ENCODE data around the gene PCDHA12. TPM values are rescaled to one million over a fixed set of nuclear protein-coding genes. Genes with fewer than 3 reads are reported as not detected.
"Not testable (repeated sequence)": the region's sequence is repeated elsewhere in the genome, so short reads cannot be mapped to it uniquely, and the experiment has no call there.

PCDHA12 gene, protein sequence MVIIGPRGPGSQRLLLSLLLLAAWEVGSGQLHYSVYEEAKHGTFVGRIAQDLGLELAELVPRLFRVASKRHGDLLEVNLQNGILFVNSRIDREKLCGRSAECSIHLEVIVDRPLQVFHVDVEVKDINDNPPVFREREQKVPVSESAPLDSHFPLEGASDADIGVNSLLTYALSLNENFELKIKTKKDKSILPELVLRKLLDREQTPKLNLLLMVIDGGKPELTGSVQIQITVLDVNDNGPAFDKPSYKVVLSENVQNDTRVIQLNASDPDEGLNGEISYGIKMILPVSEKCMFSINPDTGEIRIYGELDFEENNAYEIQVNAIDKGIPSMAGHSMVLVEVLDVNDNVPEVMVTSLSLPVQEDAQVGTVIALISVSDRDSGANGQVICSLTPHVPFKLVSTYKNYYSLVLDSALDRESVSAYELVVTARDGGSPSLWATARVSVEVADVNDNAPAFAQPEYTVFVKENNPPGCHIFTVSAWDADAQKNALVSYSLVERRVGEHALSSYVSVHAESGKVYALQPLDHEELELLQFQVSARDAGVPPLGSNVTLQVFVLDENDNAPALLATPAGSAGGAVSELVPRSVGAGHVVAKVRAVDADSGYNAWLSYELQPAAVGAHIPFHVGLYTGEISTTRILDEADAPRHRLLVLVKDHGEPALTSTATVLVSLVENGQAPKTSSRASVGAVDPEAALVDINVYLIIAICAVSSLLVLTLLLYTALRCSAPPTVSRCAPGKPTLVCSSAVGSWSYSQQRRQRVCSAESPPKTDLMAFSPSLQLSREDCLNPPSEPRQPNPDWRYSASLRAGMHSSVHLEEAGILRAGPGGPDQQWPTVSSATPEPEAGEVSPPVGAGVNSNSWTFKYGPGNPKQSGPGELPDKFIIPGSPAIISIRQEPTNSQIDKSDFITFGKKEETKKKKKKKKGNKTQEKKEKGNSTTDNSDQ
- total RNA-seq: not detected
- total RNA-seq (2013): not detected
- 0 to 0.07 (median 0) reads per million in 29 experiments for total RNA-seq

DNA sequence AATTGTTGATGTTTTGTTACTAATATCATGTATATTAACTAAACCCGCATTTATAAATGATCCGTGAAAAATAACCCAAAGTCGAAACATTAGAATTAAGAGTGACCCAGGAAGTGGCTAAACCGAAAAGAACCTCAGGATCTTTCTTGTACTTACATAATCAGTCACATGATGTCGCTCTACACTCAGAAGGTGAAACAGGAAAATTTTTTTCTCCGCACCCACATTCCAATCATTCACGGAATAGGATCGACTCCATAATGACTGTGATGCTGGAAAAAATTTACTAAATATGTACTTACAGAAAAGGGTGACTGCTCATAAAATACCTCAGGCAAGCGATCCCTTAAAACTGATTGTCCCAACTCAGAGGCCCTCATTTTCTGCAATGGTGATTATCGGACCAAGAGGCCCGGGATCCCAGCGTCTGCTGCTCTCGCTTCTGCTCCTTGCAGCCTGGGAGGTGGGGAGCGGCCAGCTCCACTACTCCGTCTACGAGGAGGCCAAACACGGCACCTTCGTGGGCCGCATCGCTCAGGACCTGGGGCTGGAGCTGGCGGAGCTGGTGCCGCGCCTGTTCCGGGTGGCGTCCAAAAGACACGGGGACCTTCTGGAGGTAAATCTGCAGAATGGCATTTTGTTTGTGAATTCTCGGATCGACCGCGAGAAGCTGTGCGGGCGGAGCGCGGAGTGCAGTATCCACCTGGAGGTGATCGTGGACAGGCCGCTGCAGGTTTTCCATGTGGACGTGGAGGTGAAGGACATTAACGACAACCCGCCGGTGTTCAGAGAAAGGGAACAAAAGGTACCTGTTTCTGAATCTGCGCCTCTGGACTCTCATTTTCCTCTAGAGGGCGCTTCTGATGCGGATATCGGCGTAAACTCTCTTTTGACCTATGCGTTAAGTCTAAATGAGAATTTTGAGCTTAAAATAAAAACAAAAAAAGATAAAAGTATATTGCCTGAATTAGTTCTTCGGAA lies at the start of gene PCDHA12:
TSS of gene PCDHA12 (plus strand) at position 224 of the 981 bp plus-strand sequence. CDS start at position 389, 165 bp downstream.
- Histone ChIP-seq H3K27ac (ENCODE audit: low read length) (no peak within 1 kb of the TSS), H3K36me3 (ENCODE audit: control insufficient read depth in 2 of 2, extremely low read depth in 1 of 2, insufficient read depth in 1 of 2, low read length in 1 of 2) (no peaks in the 10 kb centered on the region), H3K9me3 (no peaks in the 10 kb centered on the region), H3K4me1 (ENCODE audit: control insufficient read depth in 1 of 2, extremely low read depth in 1 of 2, insufficient read depth in 2 of 2, low read length in 2 of 2) (no peaks in the 10 kb centered on the region), H3K4me3 (ENCODE audit: control insufficient read depth in 1 of 2, extremely low read depth in 1 of 2, low read length in 1 of 2) (no peak within 1 kb of the TSS), H3K27me3 (replicated peaks in 1 of 2; ENCODE audit: control insufficient read depth in 2 of 2, extremely low read depth in 1 of 2, insufficient read depth in 2 of 2, low read length in 1 of 2) (peaks cover 2 to 18% of the 10 kb centered on the region in 2 experiments)
- no peak for DNase-seq
- Mint-ChIP-seq H3K27ac (no peak within 1 kb of the TSS), H3K4me3 (no peak within 1 kb of the TSS), H3K4me1 (no peaks in the 10 kb centered on the region), H3K27me3 (peaks cover 29 to 40% of the 10 kb centered on the region in 2 donors), H3K36me3 (peaks cover 4% of the 10 kb centered on the region), H3K9me3 (peaks cover 7 to 23% (median 16%) of the 10 kb centered on the region in 3 donors)
- ATAC-seq (replicated peaks in 1 of 4): no peak
- CTCF ChIA-PET: no interaction called here
- POLR2A ChIA-PET: no interaction called here
- WGBS (ENCODE audit: insufficient coverage): 32% methylated on average over 36 of the region's 47 CpGs

DNA sequence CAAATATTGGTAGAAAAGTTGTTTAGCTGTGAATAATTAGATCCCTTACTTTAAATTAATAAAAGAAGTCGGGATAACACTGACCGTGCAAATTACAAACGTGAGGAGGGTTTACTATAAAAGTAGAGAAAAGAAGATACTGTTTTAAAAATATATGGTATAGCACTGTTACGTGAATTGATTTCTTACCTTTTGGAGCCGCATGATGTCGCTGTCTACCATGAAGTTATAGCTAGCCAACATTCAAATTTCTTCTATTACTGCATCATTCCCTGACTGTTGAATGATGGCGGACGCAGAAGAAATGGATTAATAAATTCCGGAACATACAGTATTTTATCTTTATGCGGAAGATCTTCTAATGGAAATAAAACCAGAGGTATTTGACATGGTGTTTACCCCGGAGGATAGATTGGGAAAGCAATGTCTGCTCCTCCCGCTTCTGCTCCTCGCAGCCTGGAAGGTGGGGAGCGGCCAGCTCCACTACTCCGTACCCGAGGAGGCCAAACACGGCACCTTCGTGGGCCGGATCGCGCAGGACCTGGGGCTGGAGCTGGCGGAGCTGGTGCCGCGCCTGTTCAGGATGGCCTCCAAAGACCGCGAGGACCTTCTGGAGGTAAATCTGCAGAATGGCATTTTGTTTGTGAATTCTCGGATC lies 47.3 kb upstream of the PCDHA12 start, which contains the start of gene PCDHA6:
TSS of gene PCDHA6 (plus strand) at position 257 of the 658 bp plus-strand sequence. CDS start at position 389, 132 bp downstream.
- Mint-ChIP-seq H3K27ac (no peak within 1 kb of the TSS), H3K4me3 (no peak within 1 kb of the TSS), H3K27me3 (peaks cover 27 to 41% of the 10 kb centered on the region in 2 donors), H3K36me3 (peaks cover 8% of the 10 kb centered on the region), H3K9me3 (peaks cover 4 to 25% (median 13%) of the 10 kb centered on the region in 3 donors), H3K4me1 (no peaks in the 10 kb centered on the region)
- DNase-seq (no peak), ATAC-seq (replicated peaks in 1 of 4) (no peak)
- Histone ChIP-seq H3K27ac (ENCODE audit: low read length) (no peak within 1 kb of the TSS), H3K4me1 (ENCODE audit: control insufficient read depth in 1 of 2, extremely low read depth in 1 of 2, insufficient read depth in 2 of 2, low read length in 2 of 2) (no peaks in the 10 kb centered on the region), H3K4me3 (ENCODE audit: control insufficient read depth in 1 of 2, extremely low read depth in 1 of 2, low read length in 1 of 2) (no peak within 1 kb of the TSS), H3K27me3 (replicated peaks in 1 of 2; ENCODE audit: control insufficient read depth in 2 of 2, extremely low read depth in 1 of 2, insufficient read depth in 2 of 2, low read length in 1 of 2) (peaks cover 0 to 27% of the 10 kb centered on the region in 2 experiments), H3K36me3 (ENCODE audit: control insufficient read depth in 2 of 2, extremely low read depth in 1 of 2, insufficient read depth in 1 of 2, low read length in 1 of 2) (no peaks in the 10 kb centered on the region), H3K9me3 (no peaks in the 10 kb centered on the region)
- 37% methylated on average over 18 of the region's 27 CpGs for WGBS (ENCODE audit: insufficient coverage)
- ChIA-PET CTCF (no interaction called here), POLR2A (no interaction called here)

DNA sequence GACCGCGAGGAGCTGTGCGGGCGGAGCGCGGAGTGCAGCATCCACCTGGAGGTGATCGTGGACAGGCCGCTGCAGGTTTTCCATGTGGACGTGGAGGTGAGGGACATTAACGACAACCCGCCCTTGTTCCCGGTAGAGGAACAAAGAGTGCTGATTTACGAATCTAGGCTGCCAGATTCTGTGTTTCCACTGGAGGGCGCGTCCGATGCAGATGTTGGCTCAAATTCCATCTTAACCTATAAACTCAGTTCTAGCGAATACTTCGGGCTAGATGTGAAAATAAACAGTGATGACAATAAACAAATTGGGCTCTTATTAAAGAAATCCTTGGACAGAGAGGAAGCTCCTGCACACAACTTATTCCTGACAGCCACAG lies 46.8 kb upstream of the PCDHA12 start:
- H3K9me3 Mint-ChIP-seq: peaks cover 8 to 27% (median 17%) of the 10 kb centered on the region in 3 donors

DNA sequence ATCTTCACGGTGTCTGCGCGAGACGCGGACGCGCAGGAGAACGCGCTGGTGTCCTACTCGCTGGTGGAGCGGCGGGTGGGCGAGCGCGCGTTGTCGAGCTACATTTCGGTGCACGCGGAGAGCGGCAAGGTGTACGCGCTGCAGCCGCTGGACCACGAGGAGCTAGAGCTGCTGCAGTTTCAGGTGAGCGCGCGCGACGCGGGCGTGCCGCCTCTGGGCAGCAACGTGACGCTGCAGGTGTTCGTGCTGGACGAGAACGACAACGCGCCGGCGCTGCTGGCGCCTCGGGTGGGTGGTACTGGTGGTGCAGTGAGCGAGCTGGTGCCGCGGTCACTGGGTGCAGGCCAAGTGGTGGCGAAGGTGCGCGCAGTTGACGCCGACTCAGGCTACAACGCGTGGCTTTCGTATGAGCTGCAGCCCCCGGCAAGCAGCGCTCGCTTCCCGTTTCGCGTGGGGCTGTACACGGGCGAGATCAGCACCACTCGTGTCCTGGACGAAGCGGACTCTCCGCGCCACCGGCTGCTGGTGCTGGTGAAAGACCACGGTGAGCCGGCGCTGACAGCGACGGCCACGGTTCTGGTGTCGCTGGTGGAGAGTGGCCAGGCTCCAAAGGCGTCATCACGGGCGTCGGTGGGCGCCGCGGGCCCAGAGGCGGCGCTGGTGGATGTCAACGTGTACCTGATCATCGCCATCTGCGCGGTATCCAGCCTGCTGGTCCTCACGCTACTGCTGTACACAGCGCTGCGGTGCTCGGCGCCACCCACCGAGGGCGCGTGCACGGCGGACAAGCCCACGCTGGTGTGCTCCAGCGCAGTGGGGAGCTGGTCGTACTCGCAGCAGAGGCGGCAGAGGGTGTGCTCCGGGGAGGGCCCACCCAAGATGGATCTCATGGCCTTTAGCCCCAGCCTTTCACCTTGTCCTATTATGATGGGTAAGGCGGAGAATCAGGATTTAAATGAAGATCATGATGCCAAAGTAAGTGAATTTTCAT lies 45.3 kb upstream of the PCDHA12 start:
- H3K27ac Mint-ChIP-seq; H3K36me3 ChIP-seq (ENCODE audit: control insufficient read depth in 2 of 2, extremely low read depth in 1 of 2, insufficient read depth in 1 of 2, low read length in 1 of 2); POLR2A ChIA-PET; ATAC-seq (replicated peaks in 1 of 4); H3K4me1 Mint-ChIP-seq; H3K27ac ChIP-seq (ENCODE audit: low read length); H3K9me3 ChIP-seq; CTCF ChIA-PET; DNase-seq; H3K4me1 ChIP-seq (ENCODE audit: control insufficient read depth in 1 of 2, extremely low read depth in 1 of 2, insufficient read depth in 2 of 2, low read length in 2 of 2); H3K4me3 ChIP-seq (ENCODE audit: control insufficient read depth in 1 of 2, extremely low read depth in 1 of 2, low read length in 1 of 2); H3K4me3 Mint-ChIP-seq: not testable (repeated sequence)
- Mint-ChIP-seq H3K36me3 (peaks cover 11% of the 10 kb centered on the region), H3K9me3 (peaks cover 8 to 31% (median 23%) of the 10 kb centered on the region in 3 donors), H3K27me3 (peaks cover 40 to 52% of the 10 kb centered on the region in 2 donors)
- H3K27me3 ChIP-seq (replicated peaks in 1 of 2; ENCODE audit: control insufficient read depth in 2 of 2, extremely low read depth in 1 of 2, insufficient read depth in 2 of 2, low read length in 1 of 2): peaks cover 0 to 23% of the 10 kb centered on the region in 2 experiments
- 61% methylated on average over 95 of the region's 106 CpGs for WGBS (ENCODE audit: insufficient coverage)

More for the DNA sequence above, 46.8 kb upstream of the PCDHA12 start:
- Mint-ChIP-seq H3K27me3 (peaks cover 31 to 44% of the 10 kb centered on the region in 2 donors), H3K4me3 (no peak overlapping the region), H3K4me1 (no peaks in the 10 kb centered on the region), H3K27ac (no peak overlapping the region), H3K36me3 (peaks cover 11% of the 10 kb centered on the region)
- CTCF ChIA-PET: no interaction called here
- no peaks in the 10 kb centered on the region for H3K36me3 ChIP-seq (ENCODE audit: control insufficient read depth in 2 of 2, extremely low read depth in 1 of 2, insufficient read depth in 1 of 2, low read length in 1 of 2)
- 38% methylated on average over 7 of the region's 18 CpGs for WGBS (ENCODE audit: insufficient coverage)
- no peak for DNase-seq
- POLR2A ChIA-PET: no interaction called here
- no peaks in the 10 kb centered on the region for H3K4me1 ChIP-seq (ENCODE audit: control insufficient read depth in 1 of 2, extremely low read depth in 1 of 2, insufficient read depth in 2 of 2, low read length in 2 of 2)
- no peak for ATAC-seq (replicated peaks in 1 of 4)
- no peaks in the 10 kb centered on the region for H3K9me3 ChIP-seq
- peaks cover 0 to 27% of the 10 kb centered on the region in 2 experiments for H3K27me3 ChIP-seq (replicated peaks in 1 of 2; ENCODE audit: control insufficient read depth in 2 of 2, extremely low read depth in 1 of 2, insufficient read depth in 2 of 2, low read length in 1 of 2)
- no peak overlapping the region for H3K27ac ChIP-seq (ENCODE audit: low read length)
- H3K4me3 ChIP-seq (ENCODE audit: control insufficient read depth in 1 of 2, extremely low read depth in 1 of 2, low read length in 1 of 2): no peak overlapping the region

DNA sequence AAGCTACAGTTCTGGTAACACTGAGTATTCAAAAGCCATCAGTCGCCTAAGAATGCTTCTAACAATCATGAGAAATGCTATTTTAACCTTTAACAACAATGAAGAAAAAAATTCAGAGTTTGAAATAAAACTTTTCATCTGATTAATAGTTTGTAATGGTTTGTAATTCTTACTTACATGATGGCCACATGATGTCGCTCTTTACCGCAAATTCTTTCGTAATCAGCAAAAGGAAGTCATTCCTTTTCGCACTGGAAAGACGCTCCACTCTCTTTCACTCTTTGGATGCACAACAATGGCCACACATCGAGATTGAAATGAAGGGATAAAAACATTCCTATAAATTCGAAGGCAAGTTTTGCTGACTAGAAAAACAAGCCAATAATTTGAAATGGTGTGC lies 41.1 kb upstream of the PCDHA12 start, which contains the start of gene PCDHA7:
TSS of gene PCDHA7 (plus strand) at position 277 of the 400 bp plus-strand sequence. CDS start at position 392, 115 bp downstream.
- POLR2A ChIA-PET: no interaction called here
- Mint-ChIP-seq H3K9me3 (peaks cover 8 to 19% (median 15%) of the 10 kb centered on the region in 3 donors), H3K27ac (peak within 1 kb of the TSS in 1 of 2 donors; percentile 23), H3K36me3 (peaks cover 4% of the 10 kb centered on the region), H3K4me3 (no peak within 1 kb of the TSS), H3K27me3 (peaks cover 28 to 34% of the 10 kb centered on the region in 2 donors), H3K4me1 (peaks cover 0 to 3% (median 0%) of the 10 kb centered on the region in 3 donors)
- no peak within 1 kb of the TSS for H3K27ac ChIP-seq (ENCODE audit: low read length)
- no CpG with 5 or more reads among the region's 8 CpGs for WGBS (ENCODE audit: insufficient coverage)
- H3K4me1 ChIP-seq (ENCODE audit: control insufficient read depth in 1 of 2, extremely low read depth in 1 of 2, insufficient read depth in 2 of 2, low read length in 2 of 2): no peaks in the 10 kb centered on the region
- no peak for DNase-seq
- H3K27me3 ChIP-seq (replicated peaks in 1 of 2; ENCODE audit: control insufficient read depth in 2 of 2, extremely low read depth in 1 of 2, insufficient read depth in 2 of 2, low read length in 1 of 2): peaks cover 0 to 21% of the 10 kb centered on the region in 2 experiments
- no peak within 1 kb of the TSS for H3K4me3 ChIP-seq (ENCODE audit: control insufficient read depth in 1 of 2, extremely low read depth in 1 of 2, low read length in 1 of 2)
- no peaks in the 10 kb centered on the region for H3K36me3 ChIP-seq (ENCODE audit: control insufficient read depth in 2 of 2, extremely low read depth in 1 of 2, insufficient read depth in 1 of 2, low read length in 1 of 2)
- H3K9me3 ChIP-seq: no peaks in the 10 kb centered on the region
- CTCF ChIA-PET: no interaction called here
- no peak for ATAC-seq (replicated peaks in 1 of 4)
